Measurements from ENCODE around the gene GMDS. TPM values are rescaled to one million over a fixed set of nuclear protein-coding genes. Genes with fewer than 3 reads are reported as not detected.

GMDS gene
- total and polyA plus RNA-seq, 2 of the 8 experiments (the other 6 are each of a cell fraction or from before 2014, with no cell fraction given) = 16.8 to 50.0 TPM

DNA sequence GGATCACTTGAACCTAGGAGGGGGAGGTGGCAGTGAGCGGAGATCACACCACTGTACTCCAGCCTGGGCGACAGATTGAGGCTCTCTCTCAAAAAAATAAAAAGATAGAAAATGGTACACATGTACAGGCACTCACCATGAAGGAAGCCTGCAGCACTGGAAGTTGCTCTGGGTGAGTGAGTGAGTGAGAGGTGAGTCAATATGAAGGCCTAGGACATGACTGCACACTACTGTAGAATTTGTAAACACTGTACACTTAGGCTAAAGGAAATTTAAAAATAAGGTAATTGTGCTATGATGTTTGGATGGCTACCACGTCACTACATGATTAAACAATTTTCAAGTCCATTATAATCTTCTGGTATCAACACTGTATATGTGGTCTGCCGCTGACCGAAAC is 419.5 kb downstream of the GMDS start:
- Histone ChIP-seq H3K79me2 (ENCODE audit: control insufficient read depth in 1 of 2, insufficient read depth in 2 of 2, low read length in 2 of 2) (no peaks in the 10 kb centered on the region), H2AK5ac (ENCODE audit: low read depth, low read length) (no peak overlapping the region), H3K9me3 (ENCODE audit: insufficient read depth in 2 of 2, low read depth in 1 of 2, low read length in 1 of 2) (no peaks in the 10 kb centered on the region), H3K4ac (replicated peaks; ENCODE audit: insufficient read length, low read depth, low read length) (no peak overlapping the region), H3K9ac (replicated peaks in 1 of 4; ENCODE audit: extremely low read depth in 1 of 4, low read depth in 3 of 4, low read length in 3 of 4) (no peak overlapping the region), H2AFZ (ENCODE audit: low read length) (no peak overlapping the region), H3K27ac (ENCODE audit: low read depth, low read length) (no peak overlapping the region), H3K23me2 (ENCODE audit: low read depth, low read length) (no peaks in the 10 kb centered on the region), H3K14ac (ENCODE audit: insufficient read length) (no peak overlapping the region), H4K91ac (replicated peaks; ENCODE audit: insufficient read length, low read length) (no peak overlapping the region), H4K5ac (ENCODE audit: insufficient read length, low read depth, low read length) (no peak overlapping the region), H3K56ac (replicated peaks; ENCODE audit: insufficient read length, low read depth, low read length) (no peak overlapping the region), H2BK5ac (ENCODE audit: low read depth, low read length) (no peak overlapping the region), H2BK12ac (ENCODE audit: low read depth, low read length) (no peak overlapping the region), H4K8ac (ENCODE audit: extremely low read depth, insufficient read depth, low read length) (no peak overlapping the region), H3K4me1 (replicated peaks in 1 of 4; ENCODE audit: control insufficient read depth in 3 of 4, insufficient read depth in 4 of 4, low read length in 3 of 4) (peaks cover 0 to 3% (median 2%) of the 10 kb centered on the region in 4 experiments; a peak in 3 of 7 replicates), H2BK15ac (ENCODE audit: low read length) (no peak overlapping the region), H3K4me3 (ENCODE audit: extremely low read depth in 1 of 4, insufficient read depth in 2 of 4, low read depth in 3 of 4, low read length in 4 of 4) (no peak overlapping the region), H3K27me3 (replicated peaks in 1 of 4; ENCODE audit: control insufficient read depth in 3 of 4, extremely low read depth in 1 of 4, insufficient read depth in 3 of 4, low read length in 3 of 4) (no peaks in the 10 kb centered on the region), H3K36me3 (ENCODE audit: control insufficient read depth in 2 of 4, insufficient read depth in 4 of 4, low read length in 3 of 4) (no peaks in the 10 kb centered on the region), H3K18ac (ENCODE audit: extremely low read depth, low read length) (no peak overlapping the region), H2BK20ac (ENCODE audit: low read length) (no peak overlapping the region), H2BK120ac (replicated peaks; ENCODE audit: low read depth, low read length) (no peak overlapping the region), H4K20me1 (replicated peaks in 1 of 2; ENCODE audit: control insufficient read depth in 1 of 2, insufficient read depth in 2 of 2, low read length in 2 of 2) (no peaks in the 10 kb centered on the region), H3K23ac (ENCODE audit: insufficient read length) (no peak overlapping the region), H3K79me1 (ENCODE audit: low read depth, low read length) (no peaks in the 10 kb centered on the region), H3K4me2 (ENCODE audit: insufficient read depth in 1 of 2, low read depth in 2 of 2, low read length in 2 of 2) (no peak overlapping the region)
- DNase-seq (ENCODE audit: low read depth in 1 of 2, low spot score in 2 of 2) = no peak
- FAIRE-seq = no peak
- ChIA-PET CTCF (ENCODE audit: partially characterized antibody) (no interaction called here), POLR2A (ENCODE audit: partially characterized antibody) (no interaction called here)
- 89% methylated on average over 5 of the region's 5 CpGs; no CpG with 5 or more reads in 1 of the 2 experiments for WGBS, 2 experiments (ENCODE audit: extremely low coverage in 1 of 2, insufficient coverage in 1 of 2, insufficient read length in 1 of 2, insufficient replicate concordance in 2 of 2, low coverage in 1 of 2, low lambda C conversion rate in 2 of 2, missing lambda C conversion rate in 1 of 2)
- TF ChIP-seq, protein P1, sequence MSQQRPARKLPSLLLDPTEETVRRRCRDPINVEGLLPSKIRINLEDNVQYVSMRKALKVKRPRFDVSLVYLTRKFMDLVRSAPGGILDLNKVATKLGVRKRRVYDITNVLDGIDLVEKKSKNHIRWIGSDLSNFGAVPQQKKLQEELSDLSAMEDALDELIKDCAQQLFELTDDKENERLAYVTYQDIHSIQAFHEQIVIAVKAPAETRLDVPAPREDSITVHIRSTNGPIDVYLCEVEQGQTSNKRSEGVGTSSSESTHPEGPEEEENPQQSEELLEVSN (IDR thresholded peaks at IDR 0.05) = no peak
- TF ChIP-seq, protein P2, sequence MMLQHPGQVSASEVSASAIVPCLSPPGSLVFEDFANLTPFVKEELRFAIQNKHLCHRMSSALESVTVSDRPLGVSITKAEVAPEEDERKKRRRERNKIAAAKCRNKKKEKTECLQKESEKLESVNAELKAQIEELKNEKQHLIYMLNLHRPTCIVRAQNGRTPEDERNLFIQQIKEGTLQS (IDR thresholded peaks at IDR 0.05; ENCODE audit: insufficient read depth, low read depth, low read length) = no peak
- TF ChIP-seq SRF (IDR thresholded peaks at IDR 0.05; ENCODE audit: low read depth, low read length) (no peak), ZNF274 (IDR thresholded peaks at IDR 0.05; ENCODE audit: borderline replicate concordance, extremely low read depth, low read length) (no peak), TBP (IDR thresholded peaks at IDR 0.05; ENCODE audit: low read depth, low read length) (no peak), SIRT6 (IDR thresholded peaks at IDR 0.05; ENCODE audit: low read length) (no peak), TEAD4 (IDR thresholded peaks at IDR 0.05; ENCODE audit: low read depth, low read length) (no peak), KDM1A (IDR thresholded peaks at IDR 0.05; ENCODE audit: borderline replicate concordance, low read length) (no peak), KDM4A (IDR thresholded peaks at IDR 0.05; ENCODE audit: low read depth, low read length, severe bottlenecking) (no peak), FOSL1 (IDR thresholded peaks at IDR 0.05; ENCODE audit: insufficient read depth, low read depth, low read length) (no peak), ASH2L (IDR thresholded peaks at IDR 0.05; ENCODE audit: low read length) (no peak), HDAC6 (IDR thresholded peaks at IDR 0.05; ENCODE audit: low read depth, low read length) (no peak)
